Fibroblast of peridontal ligament (primary cell): ENCODE measurements around the gene SOX5.

Experiments used
- DNase-seq: peaks from one replicate; pipeline ENCODE4 v3.0.0-alpha.2; 2010; ENCODE audit errors: extremely low read depth

SOX5 gene

DNA sequence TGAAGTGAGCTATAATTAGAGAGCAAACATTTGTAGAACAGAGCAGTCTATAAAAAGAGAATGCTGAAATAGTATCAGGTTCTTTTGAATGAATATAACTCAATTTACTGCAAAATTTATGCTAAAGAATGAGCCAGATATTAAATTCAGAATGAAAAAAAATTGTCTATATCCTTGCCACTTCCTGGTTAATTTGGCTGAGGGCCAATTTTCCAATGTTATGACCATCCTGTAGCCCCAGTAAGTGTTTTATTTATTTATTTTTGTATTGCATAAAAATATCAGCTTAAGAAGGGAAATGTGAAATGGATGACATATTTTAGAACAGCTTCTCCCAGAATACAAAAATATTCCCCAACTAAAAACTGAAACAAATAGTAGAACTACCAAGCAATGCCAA, 263.4 kb downstream of the SOX5 start:
- no peak for DNase-seq

DNA sequence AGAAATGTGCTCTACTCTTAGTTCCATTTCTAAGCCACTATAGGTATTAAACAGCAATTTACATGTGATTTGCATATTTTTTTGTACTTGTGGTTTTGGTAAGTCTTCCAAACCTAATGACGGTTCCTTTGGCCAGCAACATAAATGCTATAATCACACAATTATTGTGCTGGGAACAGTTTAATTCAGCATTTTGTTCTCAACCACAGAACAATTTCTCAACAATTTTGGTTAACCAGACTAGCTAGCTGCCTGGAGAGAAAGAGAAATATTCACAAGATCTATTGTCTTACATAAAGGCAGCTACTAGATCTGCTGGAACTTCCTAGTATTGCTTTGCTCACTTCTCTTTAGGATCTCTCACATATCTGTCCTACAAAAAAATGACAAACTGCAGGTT, 265.3 kb downstream of the SOX5 start:
- peak; percentile 13 for DNase-seq

DNA sequence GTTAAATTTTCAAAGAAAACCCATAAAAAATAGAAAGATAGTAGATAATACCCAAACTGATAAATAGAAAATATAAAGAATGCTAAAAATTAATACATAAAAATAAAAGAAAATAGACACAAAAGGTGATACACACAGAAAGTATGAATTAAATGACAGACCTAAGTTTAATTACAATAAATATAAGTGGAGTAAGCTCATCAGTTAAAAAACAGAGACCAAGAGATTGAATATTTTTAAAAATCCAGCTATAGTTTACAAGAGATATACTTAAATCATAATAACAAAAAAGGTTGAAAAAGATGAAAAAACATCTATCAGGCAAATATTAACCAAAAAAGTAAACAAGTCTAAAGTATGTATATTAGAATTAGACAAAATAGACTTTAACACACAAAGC, 268.2 kb downstream of the SOX5 start:
- no peak for DNase-seq

DNA sequence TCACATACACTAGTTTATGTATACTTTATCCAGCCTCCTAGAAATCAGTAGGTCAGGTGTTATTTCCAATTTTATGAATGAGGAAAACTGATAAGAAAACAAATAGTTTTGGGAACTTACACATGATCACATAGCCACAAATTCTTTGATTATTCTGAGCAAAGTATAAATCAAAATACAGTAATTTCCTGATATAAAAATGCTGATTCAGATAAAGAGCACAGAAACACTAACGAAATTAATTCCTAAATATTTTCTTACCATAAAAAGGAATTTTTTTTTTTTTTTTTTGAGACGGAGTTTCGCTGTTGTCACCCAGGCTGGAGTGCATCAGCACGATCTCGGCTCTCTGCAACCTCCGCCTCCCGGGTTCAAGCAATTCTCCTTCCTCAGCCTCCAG, 275.4 kb downstream of the SOX5 start:
- DNase-seq: no peak

DNA sequence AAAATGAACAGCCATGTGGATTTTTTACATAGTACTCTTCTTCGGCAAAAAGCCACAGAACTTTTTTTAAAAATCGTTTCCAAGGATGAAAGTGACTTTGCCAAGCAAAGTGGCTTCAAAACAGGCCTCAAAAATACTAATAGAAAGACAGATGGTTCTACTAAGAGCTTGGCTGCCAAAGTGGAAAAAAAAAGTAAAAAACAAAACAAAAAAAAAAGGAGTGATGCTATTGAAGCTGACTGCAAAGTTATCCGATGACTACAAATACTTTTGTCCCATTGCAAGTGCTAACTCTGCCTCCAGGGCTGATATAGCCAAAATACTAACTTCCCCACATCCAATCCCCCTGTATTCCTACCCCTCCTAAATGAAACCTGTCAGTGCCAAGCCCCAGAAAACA, 277.6 kb downstream of the SOX5 start:
- no peak for DNase-seq

DNA sequence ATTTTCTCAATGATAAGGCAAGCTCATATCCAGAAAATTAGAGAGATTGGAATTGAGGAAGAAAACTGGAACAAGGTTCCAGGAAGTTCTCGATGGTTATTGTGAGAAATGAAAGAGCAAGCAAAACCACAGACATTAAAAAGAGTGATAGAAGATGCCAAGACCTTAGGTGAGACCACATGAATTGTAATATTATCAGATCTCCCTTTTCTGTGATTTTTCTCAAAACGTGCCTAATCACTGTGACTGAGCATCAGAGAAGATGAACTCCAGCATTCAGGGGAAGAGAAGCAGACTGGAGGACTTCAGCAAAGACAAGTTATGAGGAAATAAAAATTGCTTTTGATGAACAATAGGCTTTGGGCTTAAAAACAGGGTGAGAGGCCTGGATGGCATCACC, 278.8 kb downstream of the SOX5 start:
- no peak for DNase-seq

DNA sequence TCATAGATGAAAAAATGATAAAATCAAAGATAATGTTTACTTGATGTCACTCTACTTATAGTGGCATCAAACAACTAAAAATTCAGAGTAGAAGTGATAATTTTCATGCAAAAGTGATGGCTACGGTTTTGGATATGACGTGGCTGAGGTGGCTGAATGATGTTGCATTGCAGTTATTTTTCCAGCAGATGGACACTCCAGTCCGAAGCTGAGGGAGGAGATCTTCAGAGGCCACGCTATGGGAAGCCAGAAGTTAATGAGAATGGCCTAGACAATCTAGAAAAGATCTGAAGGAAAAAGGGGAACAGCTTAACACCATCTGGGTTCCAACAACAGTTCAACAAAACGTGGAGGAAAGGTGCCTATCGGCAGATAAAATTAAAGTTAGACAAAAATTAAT, 279.8 kb downstream of the SOX5 start:
- no peak for DNase-seq

DNA sequence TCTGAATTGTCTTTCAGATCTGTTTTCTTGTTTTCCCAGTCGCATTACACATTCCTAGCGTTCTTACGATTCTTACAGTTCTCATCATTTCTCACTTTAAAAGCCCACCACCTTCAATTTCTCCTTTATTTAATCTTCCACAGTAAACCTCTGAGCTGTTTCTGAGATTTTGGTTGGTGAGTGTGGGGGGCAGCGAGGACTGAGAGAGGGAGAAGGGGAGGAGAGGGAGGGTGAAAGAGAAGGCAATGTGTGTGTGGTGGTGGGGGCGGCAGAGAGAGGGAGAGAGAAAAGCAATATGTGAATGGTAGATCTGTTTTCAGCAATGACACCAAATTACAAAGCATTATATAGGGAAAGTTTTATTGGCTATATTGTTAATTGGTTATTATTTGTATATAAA, 282.6 kb downstream of the SOX5 start:
- DNase-seq: no peak

DNA sequence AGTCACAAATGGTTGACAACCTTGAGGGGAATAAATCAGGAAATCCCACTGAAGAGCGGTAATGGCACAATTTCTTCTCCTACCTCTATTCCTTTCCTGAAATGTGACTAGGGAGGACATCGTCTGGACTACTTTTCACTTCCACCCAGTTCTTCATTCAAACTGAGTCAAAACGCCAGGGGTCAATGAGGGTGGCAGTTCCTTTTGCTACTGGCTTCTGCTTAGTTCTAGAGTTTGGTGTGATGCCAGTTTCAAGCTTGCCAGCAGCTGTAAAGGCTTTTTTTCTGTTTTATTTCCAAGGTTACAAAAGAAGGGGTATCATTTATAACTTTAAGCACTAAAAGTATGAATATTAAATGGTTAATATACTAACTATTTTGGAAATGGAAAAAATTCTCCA, 286.5 kb downstream of the SOX5 start:
- DNase-seq: no peak

DNA sequence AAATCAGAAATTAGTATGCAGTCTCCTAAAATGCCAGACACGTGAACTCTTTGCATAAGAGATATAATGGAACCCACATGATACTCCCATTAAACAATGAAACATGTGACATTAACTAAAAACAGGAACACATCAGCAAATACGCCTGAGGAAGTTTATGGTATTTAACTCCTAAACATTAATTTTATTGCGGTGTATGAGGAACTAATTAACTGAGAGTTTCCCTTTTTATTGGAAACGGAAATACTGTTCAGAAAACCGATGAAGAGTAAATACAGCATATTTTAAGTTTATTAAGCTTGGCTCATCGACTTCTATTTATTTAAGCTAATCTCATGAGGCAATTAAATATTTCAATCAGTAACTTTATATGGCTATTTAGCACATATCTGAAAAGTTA, 290.3 kb downstream of the SOX5 start:
- no peak for DNase-seq

DNA sequence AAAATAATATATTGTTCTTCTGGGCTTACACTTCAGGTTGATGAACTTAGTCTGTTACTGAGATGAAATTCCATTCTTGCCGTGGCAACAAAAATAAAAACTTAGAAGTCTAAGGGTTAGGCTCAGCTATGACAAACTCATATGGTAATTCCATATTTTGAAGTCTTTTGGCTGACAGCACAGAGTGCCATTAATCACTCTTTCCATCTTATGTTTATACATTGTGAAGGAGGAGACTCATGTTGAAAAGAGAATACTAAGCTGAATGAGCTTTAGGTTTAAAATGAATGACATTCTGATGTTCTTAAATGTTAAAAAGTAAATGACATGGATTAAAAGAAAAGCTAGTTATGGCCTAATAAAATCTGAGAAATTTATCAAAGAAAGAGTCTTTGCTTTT, 291.9 kb downstream of the SOX5 start:
- no peak for DNase-seq

DNA sequence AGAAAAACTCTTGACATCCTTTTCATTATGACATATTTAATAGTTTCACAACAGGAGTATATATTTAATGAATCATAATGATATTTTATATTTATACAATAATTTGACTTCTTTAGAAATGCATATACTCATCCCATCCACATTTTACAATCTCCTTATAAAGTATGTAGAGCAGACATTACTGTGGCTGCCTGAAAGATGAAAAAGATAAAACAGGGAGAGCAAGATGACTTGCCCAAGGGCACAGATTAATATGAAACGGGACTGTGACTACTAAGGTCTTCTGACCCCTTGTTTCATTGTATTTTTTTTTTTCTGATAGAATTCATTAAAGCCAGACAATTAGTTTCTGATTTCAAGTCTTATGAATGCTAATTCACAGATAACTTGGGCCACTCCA, 293.6 kb downstream of the SOX5 start:
- no peak for DNase-seq

DNA sequence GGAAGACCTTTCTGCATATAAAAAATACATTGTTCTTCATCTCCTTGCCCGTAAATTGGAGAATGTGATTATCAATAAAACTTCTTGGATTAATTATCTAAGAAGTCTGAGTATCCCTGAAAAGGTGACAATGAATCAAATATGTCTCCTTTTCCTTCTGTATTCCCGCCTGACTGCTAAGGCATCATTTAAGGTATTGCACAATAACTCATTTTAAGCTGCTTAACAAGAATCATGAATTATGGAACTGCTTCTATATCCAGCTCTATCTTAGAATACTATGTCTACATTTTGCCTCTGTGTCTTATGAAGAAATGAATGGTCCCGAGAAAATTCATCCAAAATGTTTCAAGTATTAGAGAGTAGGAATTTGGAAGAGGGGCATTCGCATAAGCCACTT, 294.4 kb downstream of the SOX5 start:
- no peak for DNase-seq

DNA sequence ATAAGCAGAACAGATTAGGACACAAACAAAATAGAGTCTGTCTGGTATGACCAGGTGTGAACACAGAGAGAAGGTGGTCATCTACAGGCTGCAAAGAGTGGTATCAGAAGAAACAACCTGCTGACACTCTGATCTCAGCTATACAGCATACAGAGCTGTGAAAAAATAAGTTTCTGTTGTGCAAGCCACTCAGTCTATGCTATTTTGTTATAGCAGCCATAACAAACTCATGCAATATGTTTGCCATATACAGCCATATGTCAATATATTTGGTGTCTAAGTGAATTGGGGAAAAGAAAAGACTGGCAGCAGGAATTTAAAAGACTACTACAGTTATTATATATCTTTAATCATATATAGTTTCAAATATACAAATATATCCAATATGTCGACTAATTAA, 300.9 kb downstream of the SOX5 start:
- no peak for DNase-seq

DNA sequence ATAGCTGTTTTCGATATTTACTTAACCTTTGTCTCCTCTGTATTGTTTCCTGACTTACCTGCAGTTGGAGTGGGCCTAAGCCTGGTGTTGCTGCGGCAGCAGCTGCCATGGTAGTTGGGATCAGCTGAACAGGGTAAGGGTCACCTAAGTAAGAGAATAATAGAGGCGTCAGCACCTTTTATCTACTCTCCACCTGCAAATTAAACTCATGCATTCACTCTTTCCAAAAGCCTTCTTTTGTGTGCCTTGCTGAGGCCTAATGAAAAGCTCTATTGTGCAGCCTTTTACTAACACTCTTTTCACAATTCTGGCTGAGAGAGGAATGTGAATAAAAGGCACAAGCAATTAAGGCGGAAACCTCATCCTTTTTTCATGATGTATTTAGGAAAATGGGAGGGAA, 308.7 kb downstream of the SOX5 start:
- no peak for DNase-seq

DNA sequence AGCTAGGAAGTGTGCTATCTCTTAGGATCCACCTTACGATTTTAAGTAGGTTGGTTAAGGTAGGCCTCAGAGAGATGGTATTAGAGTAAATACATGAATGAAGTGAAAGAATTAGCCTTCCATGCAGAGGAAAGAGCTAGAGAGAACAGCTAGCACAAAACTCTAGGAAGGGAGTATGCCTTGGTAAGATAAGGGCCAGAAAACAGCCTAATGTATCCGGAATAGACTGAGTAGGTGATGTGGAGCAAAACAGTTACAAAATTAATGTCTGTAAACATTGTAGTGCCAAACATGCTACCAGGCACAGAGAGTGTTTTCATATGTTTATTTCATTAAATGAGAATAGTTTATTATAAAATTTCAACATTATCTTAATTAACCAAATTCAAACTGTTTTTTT, 315.1 kb downstream of the SOX5 start:
- DNase-seq: no peak

DNA sequence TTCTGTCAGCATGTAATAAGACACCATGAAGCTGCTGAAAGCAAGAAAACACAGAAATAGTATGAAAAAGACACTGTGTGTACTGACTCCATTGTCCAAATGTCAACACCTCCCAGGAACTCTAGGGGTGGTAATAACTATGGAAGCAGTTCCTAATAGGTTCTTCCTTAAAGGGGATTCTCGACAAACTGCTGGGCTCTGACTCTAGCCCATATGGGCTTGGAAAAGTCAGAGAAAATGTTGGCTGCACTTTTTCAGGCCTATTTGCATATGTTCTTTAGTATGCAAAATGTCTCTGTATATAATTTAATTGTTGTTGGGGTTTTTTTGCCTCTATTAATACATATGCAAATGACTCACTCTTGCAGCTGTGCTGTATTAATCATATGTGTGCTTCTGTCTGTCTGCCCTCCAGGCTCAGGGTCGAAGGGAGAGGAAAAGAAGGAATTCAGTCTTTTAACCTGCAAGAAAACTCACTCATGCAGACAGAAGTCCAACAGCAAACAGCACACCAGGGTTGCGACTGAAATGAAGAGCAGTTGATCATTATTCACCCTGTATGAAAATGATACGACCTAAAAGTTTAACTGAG, 317.6 kb downstream of the SOX5 start:
- no peak for DNase-seq

DNA sequence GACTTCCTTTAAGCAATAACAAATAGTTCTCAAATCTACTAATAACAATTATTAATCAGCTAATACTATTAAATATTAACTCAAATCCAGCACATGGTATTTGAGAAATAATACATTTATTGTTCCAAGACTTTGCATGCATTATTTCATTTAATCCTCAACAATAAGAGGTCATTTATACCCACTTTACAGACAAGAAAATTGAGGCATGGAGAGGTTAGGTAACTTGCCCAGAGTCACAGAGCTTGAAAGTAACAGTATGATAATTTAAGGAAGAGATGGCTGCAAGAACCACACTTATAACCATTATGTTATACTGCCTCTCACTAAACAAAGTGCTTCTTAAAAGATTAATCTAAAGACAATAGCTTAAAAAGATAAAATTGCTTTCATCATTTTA, 318.9 kb downstream of the SOX5 start:
- DNase-seq: no peak

DNA sequence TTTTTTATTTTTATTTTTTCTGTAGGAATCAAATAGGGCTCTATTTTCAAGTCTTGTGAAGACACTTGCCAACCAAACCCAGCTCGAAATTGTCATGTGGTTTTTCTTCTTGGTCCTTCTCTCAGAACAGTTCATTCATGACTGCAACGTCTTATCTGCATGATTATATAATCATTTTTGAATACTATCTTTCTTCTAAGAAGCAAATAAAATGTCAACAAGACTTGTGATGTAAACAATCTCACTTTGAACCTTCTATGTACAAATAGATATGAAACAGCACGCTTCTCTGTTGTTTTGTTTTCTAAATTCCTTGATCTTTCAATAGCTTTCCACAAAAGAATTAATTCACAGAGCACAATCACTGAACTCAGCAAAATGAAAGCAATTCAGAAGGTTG, 320.7 kb downstream of the SOX5 start:
- no peak for DNase-seq

DNA sequence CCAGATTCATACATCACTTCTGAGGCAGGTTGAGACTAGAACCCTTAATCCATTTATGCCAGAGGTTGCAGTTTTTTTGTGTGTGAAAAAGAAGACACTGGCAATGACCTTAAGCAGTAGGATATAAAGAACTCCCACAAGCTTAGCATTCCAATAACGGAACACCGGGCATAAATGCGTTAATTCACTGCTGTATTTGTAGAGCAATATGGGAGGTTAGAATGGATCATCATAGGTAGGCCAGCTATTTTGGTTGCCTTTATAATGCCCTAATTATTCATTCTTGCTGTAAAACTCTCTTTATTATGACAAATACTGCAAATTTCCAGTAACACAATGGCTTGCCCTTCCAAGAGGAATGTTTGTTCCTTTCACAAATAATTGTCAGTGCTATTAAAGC, 322.7 kb downstream of the SOX5 start:
- DNase-seq: no peak

DNA sequence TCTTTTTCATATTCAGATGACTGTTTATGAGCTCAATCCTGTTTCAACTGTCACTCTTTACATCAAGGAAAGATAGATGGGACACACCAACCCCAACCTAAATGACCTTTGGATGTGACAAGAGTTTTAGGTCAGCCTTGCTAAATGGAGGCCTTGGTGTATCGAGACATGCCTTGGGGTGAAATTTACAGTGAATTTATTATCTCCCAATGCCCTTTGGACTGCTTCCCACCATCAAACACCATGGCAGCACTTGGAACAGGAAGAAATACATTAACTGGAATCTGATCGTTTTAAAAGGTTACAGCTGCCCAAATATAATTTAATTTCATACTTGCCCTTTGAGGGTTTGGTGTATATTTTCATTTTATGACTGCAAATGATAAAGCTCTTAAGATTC, 327.6 kb downstream of the SOX5 start:
- no peak for DNase-seq

DNA sequence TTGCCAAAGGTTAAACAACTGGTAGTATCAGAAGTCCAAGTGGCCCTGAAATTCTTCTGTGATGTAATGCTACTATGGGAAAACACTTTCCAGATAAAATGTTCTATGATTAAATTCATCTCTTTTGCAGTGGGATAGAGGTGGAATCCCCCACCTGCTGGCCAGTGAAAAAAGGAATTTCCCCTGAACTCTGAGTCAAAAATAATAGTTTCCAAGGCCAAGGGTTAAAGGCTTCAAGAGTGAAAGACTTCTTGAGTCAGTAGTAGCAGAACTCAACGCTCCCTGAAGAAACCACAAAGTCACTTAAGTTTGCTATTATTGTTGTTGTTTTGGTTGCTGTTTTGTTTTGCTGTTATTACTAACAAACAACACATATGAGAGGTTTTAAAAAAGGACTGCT, 330.8 kb downstream of the SOX5 start:
- no peak for DNase-seq

DNA sequence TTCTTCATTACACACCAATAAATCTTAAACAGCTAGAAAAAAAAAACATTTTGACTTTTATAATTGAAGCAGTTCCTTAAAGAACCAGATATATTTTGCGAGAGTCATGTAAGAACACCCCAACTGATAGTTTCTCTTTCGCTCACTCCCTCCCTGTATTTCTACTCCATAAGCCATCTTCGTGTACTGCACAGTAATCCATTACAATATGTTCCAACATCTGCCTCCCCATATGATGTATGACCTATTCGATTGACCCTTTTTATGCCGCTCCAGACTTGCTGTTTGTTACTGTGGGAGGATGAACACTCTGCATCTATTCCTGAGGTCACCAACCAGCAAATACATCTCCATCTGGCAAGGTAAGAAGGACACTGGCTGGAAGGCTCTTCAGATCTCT, 331.7 kb downstream of the SOX5 start:
- no peak for DNase-seq

DNA sequence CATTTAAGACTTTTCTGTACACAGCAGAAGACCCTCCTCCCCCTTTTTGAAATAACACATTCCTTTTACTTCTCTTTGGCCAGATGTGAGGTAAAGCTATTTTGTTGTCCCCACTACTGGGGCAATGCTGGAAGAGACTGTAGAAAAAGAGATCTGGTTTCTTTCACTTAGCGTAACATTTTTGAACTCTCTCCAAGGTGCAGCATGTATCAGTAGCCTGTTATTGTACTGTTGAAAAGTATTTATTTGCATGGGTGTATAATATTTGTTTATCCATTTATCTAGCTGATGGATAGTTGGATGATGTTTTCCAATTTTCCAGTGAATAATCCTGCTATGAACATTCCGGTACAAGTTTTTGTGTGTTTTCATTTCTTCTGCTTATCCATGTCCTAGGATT, 335.2 kb downstream of the SOX5 start:
- no peak for DNase-seq

DNA sequence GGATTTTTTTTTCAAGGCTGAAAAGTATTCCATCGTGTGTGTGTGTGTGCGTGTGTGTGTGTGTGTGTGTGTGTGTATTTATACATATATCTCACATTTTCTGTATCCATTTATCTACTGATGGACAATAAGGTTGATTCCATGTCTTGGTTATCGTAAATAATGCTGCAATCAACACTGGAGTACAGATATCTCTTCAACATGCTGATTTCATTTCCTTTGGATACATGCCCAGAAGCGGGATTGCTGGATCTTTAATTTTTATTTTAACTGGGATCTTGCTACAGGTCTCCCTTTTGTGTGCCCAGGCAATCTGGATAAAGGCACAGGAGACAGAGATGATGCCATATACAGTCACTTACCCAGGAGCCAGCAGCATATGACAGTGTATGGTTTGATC, 338.1 kb downstream of the SOX5 start:
- peak; percentile 40 for DNase-seq
